Measurements from ENCODE around the gene TWIST2.

The TWIST2 gene

GRCh38 chr2:238913931-238914647 lies 66.2 kb downstream of the TWIST2 start:
- Mint-ChIP-seq H3K4me3 (no peak overlapping the region), H3K36me3 (ENCODE audit: insufficient read depth) (no peaks in the 10 kb centered on the region), H3K4me1 (ENCODE audit: low read depth in 2 of 2) (peaks cover 0 to 2% of the 10 kb centered on the region in 2 donors), H3K27ac (no peak overlapping the region), H3K9me3 (no peaks in the 10 kb centered on the region), H3K27me3 (peaks cover 20 to 46% of the 10 kb centered on the region in 2 donors)
- DNase-seq = no peak
- no peak for ATAC-seq (replicated peaks)

GRCh38 chr2:238914648-238915015 lies 66.7 kb downstream of the TWIST2 start:
- no peaks in the 10 kb centered on the region for H3K9me3 Mint-ChIP-seq
- H3K36me3 Mint-ChIP-seq (ENCODE audit: insufficient read depth) = no peaks in the 10 kb centered on the region
- ATAC-seq (replicated peaks) (no peak), DNase-seq (no peak)
- H3K4me3 Mint-ChIP-seq = no peak overlapping the region
- H3K27me3 Mint-ChIP-seq = peaks cover 20 to 51% of the 10 kb centered on the region in 2 donors
- H3K4me1 Mint-ChIP-seq (ENCODE audit: low read depth in 2 of 2) = peaks cover 0 to 2% of the 10 kb centered on the region in 2 donors
- no peak overlapping the region for H3K27ac Mint-ChIP-seq

GRCh38 chr2:238915196-238915595 lies 67.3 kb downstream of the TWIST2 start:
- no peak overlapping the region for H3K27ac Mint-ChIP-seq
- H3K36me3 Mint-ChIP-seq (ENCODE audit: insufficient read depth) = no peaks in the 10 kb centered on the region
- H3K9me3 Mint-ChIP-seq = no peaks in the 10 kb centered on the region
- peaks cover 20 to 57% of the 10 kb centered on the region in 2 donors for H3K27me3 Mint-ChIP-seq
- peaks cover 0 to 2% of the 10 kb centered on the region in 2 donors for H3K4me1 Mint-ChIP-seq (ENCODE audit: low read depth in 2 of 2)
- DNase-seq = no peak
- H3K4me3 Mint-ChIP-seq = no peak overlapping the region
- no peak for ATAC-seq (replicated peaks)

- no peaks in the 10 kb centered on the region for H3K9me3 Mint-ChIP-seq
- DNase-seq = no peak
- peaks cover 22 to 60% of the 10 kb centered on the region in 2 donors for H3K27me3 Mint-ChIP-seq
- peaks cover 0 to 2% of the 10 kb centered on the region in 2 donors for H3K4me1 Mint-ChIP-seq (ENCODE audit: low read depth in 2 of 2)
- no peaks in the 10 kb centered on the region for H3K36me3 Mint-ChIP-seq (ENCODE audit: insufficient read depth)
- no peak overlapping the region for H3K27ac Mint-ChIP-seq
- no peak overlapping the region for H3K4me3 Mint-ChIP-seq
- ATAC-seq (replicated peaks) = no peak
Measured at GRCh38 chr2:238915596-238915995, 67.7 kb downstream of the TWIST2 start.

GRCh38 chr2:238916176-238916874 lies 68.4 kb downstream of the TWIST2 start:
- ATAC-seq (replicated peaks) = no peak
- no peak overlapping the region for H3K27ac Mint-ChIP-seq
- H3K4me3 Mint-ChIP-seq = no peak overlapping the region
- no peak for DNase-seq
- no peaks in the 10 kb centered on the region for H3K36me3 Mint-ChIP-seq (ENCODE audit: insufficient read depth)
- H3K4me1 Mint-ChIP-seq (ENCODE audit: low read depth in 2 of 2) = peaks cover 0 to 2% of the 10 kb centered on the region in 2 donors
- peaks cover 26 to 60% of the 10 kb centered on the region in 2 donors for H3K27me3 Mint-ChIP-seq
- H3K9me3 Mint-ChIP-seq = no peaks in the 10 kb centered on the region

- DNase-seq (no peak), ATAC-seq (replicated peaks) (no peak)
- H3K4me3 Mint-ChIP-seq = no peak overlapping the region
- H3K27ac Mint-ChIP-seq = no peak overlapping the region
- no peaks in the 10 kb centered on the region for H3K36me3 Mint-ChIP-seq (ENCODE audit: insufficient read depth)
- no peaks in the 10 kb centered on the region for H3K9me3 Mint-ChIP-seq
- peaks cover 0 to 2% of the 10 kb centered on the region in 2 donors for H3K4me1 Mint-ChIP-seq (ENCODE audit: low read depth in 2 of 2)
- peaks cover 33 to 62% of the 10 kb centered on the region in 2 donors for H3K27me3 Mint-ChIP-seq
Measured at GRCh38 chr2:238916875-238917590, 69.1 kb downstream of the TWIST2 start.

GRCh38 chr2:238919307-238919706 lies 71.4 kb downstream of the TWIST2 start:
- peaks cover 0 to 2% of the 10 kb centered on the region in 2 donors for H3K4me1 Mint-ChIP-seq (ENCODE audit: low read depth in 2 of 2)
- H3K4me3 Mint-ChIP-seq = no peak overlapping the region
- no peak for DNase-seq
- ATAC-seq (replicated peaks) = no peak
- no peak overlapping the region for H3K27ac Mint-ChIP-seq
- H3K36me3 Mint-ChIP-seq (ENCODE audit: insufficient read depth) = no peaks in the 10 kb centered on the region
- H3K27me3 Mint-ChIP-seq = peaks cover 38 to 72% of the 10 kb centered on the region in 2 donors
- no peaks in the 10 kb centered on the region for H3K9me3 Mint-ChIP-seq

- DNase-seq (no peak), ATAC-seq (replicated peaks) (no peak)
- H3K4me1 Mint-ChIP-seq (ENCODE audit: low read depth in 2 of 2) = peaks cover 0 to 2% of the 10 kb centered on the region in 2 donors
- no peak overlapping the region for H3K27ac Mint-ChIP-seq
- H3K27me3 Mint-ChIP-seq = peaks cover 37 to 72% of the 10 kb centered on the region in 2 donors
- no peak overlapping the region for H3K4me3 Mint-ChIP-seq
- no peaks in the 10 kb centered on the region for H3K9me3 Mint-ChIP-seq
- no peaks in the 10 kb centered on the region for H3K36me3 Mint-ChIP-seq (ENCODE audit: insufficient read depth)
Measured at GRCh38 chr2:238920053-238920452, 72.2 kb downstream of the TWIST2 start.

GRCh38 chr2:238920601-238921001 lies 72.7 kb downstream of the TWIST2 start:
- H3K27ac Mint-ChIP-seq = no peak overlapping the region
- H3K9me3 Mint-ChIP-seq = no peaks in the 10 kb centered on the region
- ATAC-seq (replicated peaks) (no peak), DNase-seq (no peak)
- no peaks in the 10 kb centered on the region for H3K4me1 Mint-ChIP-seq (ENCODE audit: low read depth in 2 of 2)
- no peaks in the 10 kb centered on the region for H3K36me3 Mint-ChIP-seq (ENCODE audit: insufficient read depth)
- H3K27me3 Mint-ChIP-seq = peaks cover 32 to 72% of the 10 kb centered on the region in 2 donors
- H3K4me3 Mint-ChIP-seq = no peak overlapping the region

- DNase-seq (no peak), ATAC-seq (replicated peaks) (no peak)
- Mint-ChIP-seq H3K27ac (no peak overlapping the region), H3K9me3 (no peaks in the 10 kb centered on the region), H3K36me3 (ENCODE audit: insufficient read depth) (no peaks in the 10 kb centered on the region), H3K4me3 (no peak overlapping the region), H3K27me3 (peaks cover 25 to 72% of the 10 kb centered on the region in 2 donors), H3K4me1 (ENCODE audit: low read depth in 2 of 2) (no peaks in the 10 kb centered on the region)
Measured at GRCh38 chr2:238921259-238921658, 73.4 kb downstream of the TWIST2 start.

GRCh38 chr2:238921681-238922319 lies 73.9 kb downstream of the TWIST2 start:
- H3K36me3 Mint-ChIP-seq (ENCODE audit: insufficient read depth) = no peaks in the 10 kb centered on the region
- H3K27ac Mint-ChIP-seq = no peak overlapping the region
- no peak for DNase-seq
- no peaks in the 10 kb centered on the region for H3K4me1 Mint-ChIP-seq (ENCODE audit: low read depth in 2 of 2)
- no peak overlapping the region for H3K4me3 Mint-ChIP-seq
- no peak for ATAC-seq (replicated peaks)
- no peaks in the 10 kb centered on the region for H3K9me3 Mint-ChIP-seq
- H3K27me3 Mint-ChIP-seq = peaks cover 25 to 72% of the 10 kb centered on the region in 2 donors

GRCh38 chr2:238922435-238922834 lies 74.5 kb downstream of the TWIST2 start:
- Mint-ChIP-seq H3K4me3 (no peak overlapping the region), H3K36me3 (ENCODE audit: insufficient read depth) (no peaks in the 10 kb centered on the region), H3K27ac (no peak overlapping the region), H3K27me3 (peaks cover 32 to 72% of the 10 kb centered on the region in 2 donors), H3K9me3 (no peaks in the 10 kb centered on the region), H3K4me1 (ENCODE audit: low read depth in 2 of 2) (no peaks in the 10 kb centered on the region)
- DNase-seq = no peak
- ATAC-seq (replicated peaks) = no peak

GRCh38 chr2:238924032-238924431 lies 76.1 kb downstream of the TWIST2 start:
- DNase-seq (no peak), ATAC-seq (replicated peaks) (no peak)
- H3K9me3 Mint-ChIP-seq = no peaks in the 10 kb centered on the region
- no peak overlapping the region for H3K27ac Mint-ChIP-seq
- H3K4me1 Mint-ChIP-seq (ENCODE audit: low read depth in 2 of 2) = no peaks in the 10 kb centered on the region
- H3K27me3 Mint-ChIP-seq = peaks cover 38 to 82% of the 10 kb centered on the region in 2 donors
- no peaks in the 10 kb centered on the region for H3K36me3 Mint-ChIP-seq (ENCODE audit: insufficient read depth)
- H3K4me3 Mint-ChIP-seq = no peak overlapping the region
